B cell (primary cell): ENCODE data around the gene PCDHGB6. TPM values are rescaled to one million over a fixed set of nuclear protein-coding genes. Genes with fewer than 3 reads are reported as not detected.

Source experiments
- ATAC-seq: fragments of 200-7000 bp; cut with Tn5 transposase; one replicate; pipeline ENCODE4 v1.10.0; 2021; ENCODE audit warnings: low read depth, mild to moderate bottlenecking, moderate number of reproducible peaks, moderate library complexity
- CTCF ChIA-PET: fragments of 350-600 bp; sonication (Branson Sonifier 250); formaldehyde crosslinking; loops from one replicate; lab custom pipeline; 2021; ENCODE audit warnings: antibody characterized with exemption, inconsistent platforms; lab: Charles Lee
- POLR2A ChIA-PET: fragments of 350-600 bp; sonication (Branson Sonifier 250); formaldehyde crosslinking; loops from one replicate; lab custom pipeline; 2021; ENCODE audit warnings: antibody characterized with exemption; lab: Charles Lee
- DNase-seq: peaks from one replicate; pipeline ENCODE4 v3.0.0; 2013
- H2AFZ ChIP-seq: 2 replicates; pipeline ENCODE4 v1.6.1; 2012; ENCODE audit warnings: mild to moderate bottlenecking, low read depth, low read length; ENCODE audit not compliant: insufficient read depth, poor library complexity, severe bottlenecking
- H3K27ac ChIP-seq, 2 donors: 1 replicate in 1 of 2; 2 replicates in 1 of 2; pipeline ENCODE4 v1.5.1; 2012 to 2013; ENCODE audit warnings: low read length in 2 of 2, mild to moderate bottlenecking in 2 of 2, moderate library complexity in 1 of 2
- H3K27me3 ChIP-seq, 4 experiments: fragments of 200-600 bp in 1 of 4; sonication (generic) in 1 of 4; replicated peaks in 1 of 4; 1 replicate in 2 of 4; 2 replicates in 2 of 4; pipeline versions ENCODE4 v1.6.1 to v1.7.0; 2013 to 2016; ENCODE audit warnings: low read length in 3 of 4, mild to moderate bottlenecking in 2 of 4, mixed read lengths in 1 of 4, moderate library complexity in 1 of 4; ENCODE audit not compliant: insufficient read depth in 4 of 4, control insufficient read depth in 3 of 4; ENCODE audit errors: control extremely low read depth in 1 of 4
- H3K36me3 ChIP-seq, 2 experiments: replicated peaks in 1 of 2; 1 replicate in 1 of 2; 2 replicates in 1 of 2; pipeline versions ENCODE4 v1.6.1 to v1.7.1; 2013; ENCODE audit warnings: low read length in 1 of 2; ENCODE audit not compliant: insufficient read depth in 2 of 2, control insufficient read depth in 1 of 2; ENCODE audit errors: control extremely low read depth in 1 of 2, extremely low read depth in 1 of 2
- H3K4me1 ChIP-seq, 2 donors: fragments of 200-600 bp in 1 of 2; sonication (generic) in 1 of 2; 1 replicate in 1 of 2; 2 replicates in 1 of 2; pipeline versions ENCODE4 v1.5.1 to v1.6.1; 2013 to 2017; ENCODE audit warnings: low read length in 2 of 2; ENCODE audit not compliant: control insufficient read depth in 2 of 2, insufficient read depth in 2 of 2
- H3K4me2 ChIP-seq: replicated peaks from 2 replicates; pipeline ENCODE3; 2012; ENCODE audit warnings: mild to moderate bottlenecking, low read depth, low read length; ENCODE audit not compliant: poor library complexity, severe bottlenecking
- H3K4me3 ChIP-seq, 5 experiments: fragments of 200-600 bp in 1 of 5; sonication (generic) in 1 of 5; 1 replicate in 3 of 5; 2 replicates in 2 of 5; pipeline versions ENCODE4 v1.5.1 to v1.7.0; 2011 to 2016; ENCODE audit warnings: low read length in 4 of 5, mild to moderate bottlenecking in 4 of 5, low read depth in 2 of 5, control low read depth in 1 of 5, moderate library complexity in 1 of 5; ENCODE audit not compliant: insufficient read depth in 1 of 5; ENCODE audit errors: control extremely low read depth in 1 of 5, extremely low read depth in 1 of 5
- H3K79me2 ChIP-seq: fragments of 200-600 bp; sonication (generic); one replicate; pipeline ENCODE4 v1.6.0; 2016; ENCODE audit warnings: low read length; ENCODE audit not compliant: control insufficient read depth, insufficient read depth
- H3K9ac ChIP-seq: fragments of 200-600 bp; sonication (generic); 2 replicates; pipeline ENCODE4 v1.6.1; 2017; ENCODE audit warnings: mild to moderate bottlenecking, low read length, moderate library complexity
- H3K9me3 ChIP-seq, 3 donors: one replicate each; pipeline versions ENCODE4 v1.6.1 to v1.7.1; 2013; ENCODE audit warnings: low read length in 2 of 3; ENCODE audit not compliant: control insufficient read depth in 2 of 3, insufficient read depth in 1 of 3; ENCODE audit errors: control extremely low read depth in 1 of 3
- H4K20me1 ChIP-seq: 2 replicates; pipeline ENCODE4 v1.6.0; 2012; ENCODE audit warnings: mild to moderate bottlenecking, low read length; ENCODE audit not compliant: insufficient read depth, control insufficient read depth, poor library complexity, severe bottlenecking
- H3K27ac Mint-ChIP-seq: one replicate; pipeline ENCODE4 v1.8.0; 2021; ENCODE audit warnings: mixed read lengths
- H3K27me3 Mint-ChIP-seq: one replicate; pipeline ENCODE4 v1.8.0; 2021; ENCODE audit warnings: mixed read lengths
- H3K4me1 Mint-ChIP-seq: one replicate; pipeline ENCODE4 v1.8.0; 2021; ENCODE audit warnings: mixed read lengths
- H3K4me3 Mint-ChIP-seq: one replicate; pipeline ENCODE4 v1.8.0; 2021; ENCODE audit warnings: mixed read lengths
- H3K9me3 Mint-ChIP-seq: one replicate; pipeline ENCODE4 v1.8.0; 2022; ENCODE audit warnings: mixed read lengths; ENCODE audit not compliant: insufficient read depth
- CTCF ChIP-seq: fragments of 200-600 bp; IDR thresholded peaks from one replicate; pipeline ENCODE4 v1.8.0; 2022; ENCODE audit warnings: antibody characterized with exemption, mild to moderate bottlenecking
- EZH2 ChIP-seq: IDR thresholded peaks from 2 replicates; pipeline ENCODE4 v1.6.1; 2012; ENCODE audit warnings: borderline replicate concordance, low read depth, mild to moderate bottlenecking, moderate library complexity, low read length; ENCODE audit not compliant: insufficient read depth, poor library complexity, severe bottlenecking
- WGBS: methylation state at CpG from one replicate; pipeline ENCODE4 v1.1.5; 2013; ENCODE audit warnings: missing lambda C conversion rate; ENCODE audit not compliant: insufficient coverage; 5-methylcytosine and 5-hydroxymethylcytosine counted together
- intact Hi-C: fragments of 100-400 bp; cut with micrococcal nuclease; formaldehyde crosslinking; loops from one replicate; pipeline ENCODE4 v1.10.0; 2022
- polyA plus RNA-seq: library from polyadenylated mRNA; depleted of rRNA; stranded (reverse); fragments of >200 nt; gene quantifications from 2 replicates; pipeline ENCODE4 v1.2.3, GENCODE V29; 2012
- total RNA-seq, 2 donors: library from RNA; stranded (reverse); fragments of 120-200 nt in 1 of 2; gene quantifications; 1 replicate in 1 of 2; 2 replicates in 1 of 2; pipeline versions ENCODE4 v1.2.3 to v1.2.4, GENCODE V29; 2013 to 2022

The PCDHGB6 gene
- total and polyA plus RNA-seq, 2 donors (not counting 1 experiment from before 2014, with no cell fraction given) = 0.33 to 2.1 TPM

- Mint-ChIP-seq H3K27me3 (peaks cover 64% of the 10 kb centered on the region), H3K9me3 (peaks cover 6% of the 10 kb centered on the region), H3K4me1 (peaks cover 15% of the 10 kb centered on the region), H3K4me3 (no peak overlapping the region), H3K27ac (no peak overlapping the region)
- peaks cover 4 to 5% of the 10 kb centered on the region in 2 donors for H3K4me1 ChIP-seq
- DNase-seq (no peak), ATAC-seq (no peak)
- no peak for TF ChIP-seq EZH2
- no peak for TF ChIP-seq CTCF
- CTCF ChIA-PET = no interaction called here
- H3K36me3 ChIP-seq = no peaks in the 10 kb centered on the region
- H3K79me2 ChIP-seq = no peaks in the 10 kb centered on the region
- peaks cover 6 to 56% (median 46%) of the 10 kb centered on the region in 3 donors for H3K9me3 ChIP-seq
- H3K4me2 ChIP-seq = no peak overlapping the region
- peaks cover 0 to 63% (median 40%) of the 10 kb centered on the region in 4 experiments for H3K27me3 ChIP-seq
- H3K27ac ChIP-seq = no peak overlapping the region
- no peak overlapping the region for H3K9ac ChIP-seq
- no peaks in the 10 kb centered on the region for H4K20me1 ChIP-seq
- POLR2A ChIA-PET = no interaction called here
- no peak overlapping the region for H2AFZ ChIP-seq
- intact Hi-C loops = loop anchor here (5.0 kb wide), 1 partner anchor 36 kb away; the partner anchor contains the start of gene PCDHGA9
- WGBS = 47% methylated on average over 42 of the region's 46 CpGs
- H3K4me3 ChIP-seq = no peak overlapping the region
Measured at GRCh38 chr5:141366016-141366896, 41.6 kb upstream of the PCDHGB6 start.
